OCI-LY3 (cell line): ENCODE results near the gene STKLD1.

Experiments
- CTCF ChIP-seq: fragments of 200-600, 300-600 bp; sonication (generic); IDR thresholded peaks from 2 replicates; pipeline ENCODE4 v1.5.1; 2014; ENCODE audit warnings: antibody characterized with exemption, low read length, low read depth
- EZH2phosphoT487 ChIP-seq: fragments of 200-600 bp; shearing (Covaris generic); IDR thresholded peaks from 2 replicates; pipeline ENCODE4 v1.6.1; 2018; ENCODE audit warnings: antibody characterized with exemption, mixed run types, low read depth

DNA sequence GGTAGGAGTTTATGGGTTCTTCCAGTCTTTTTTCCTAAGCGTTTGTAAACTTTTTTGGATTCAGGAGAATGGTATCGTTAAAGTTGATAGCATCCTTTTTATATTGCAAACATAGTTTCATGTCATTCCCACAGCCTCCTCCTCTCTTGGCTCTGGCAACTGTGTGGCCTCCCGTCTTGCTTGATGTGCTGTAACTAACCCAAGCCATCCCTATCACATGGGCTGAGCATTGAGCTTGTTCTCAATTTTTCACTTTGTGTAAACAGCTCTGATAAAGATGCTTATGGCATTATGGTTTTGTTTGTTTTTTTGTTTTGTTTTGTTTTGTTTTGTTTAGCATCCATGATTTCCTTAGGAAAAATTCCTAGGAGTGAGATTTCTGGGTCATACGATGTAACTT lies 4.6 kb downstream of the STKLD1 start:
- no peak for TF ChIP-seq CTCF
- TF ChIP-seq EZH2phosphoT487 = no peak
